Progenitor cell of endocrine pancreas (in vitro differentiated cells): Measurements from ENCODE around the gene USH1C. TPM values are rescaled to one million over a fixed set of nuclear protein-coding genes. Genes with fewer than 3 reads are reported as not detected.

ENCODE experiments used
- DNase-seq: peaks from one replicate; pipeline ENCODE4 v3.0.0; 2021; ENCODE audit warnings: low spot score; ENCODE audit not compliant: unreplicated experiment
- H3K27ac Mint-ChIP-seq: 2 replicates; pipeline ENCODE4 v1.8.0; 2021; ENCODE audit warnings: mild to moderate bottlenecking, moderate library complexity, mixed read lengths
- H3K27me3 Mint-ChIP-seq: 2 replicates; pipeline ENCODE4 v1.8.0; 2021; ENCODE audit warnings: mixed read lengths
- H3K36me3 Mint-ChIP-seq: 2 replicates; pipeline ENCODE4 v1.8.0; 2022; ENCODE audit warnings: mixed read lengths; ENCODE audit not compliant: insufficient read depth
- H3K4me1 Mint-ChIP-seq: 2 replicates; pipeline ENCODE4 v1.8.0; 2021; ENCODE audit warnings: low read depth, mixed read lengths
- H3K4me3 Mint-ChIP-seq: 2 replicates; pipeline ENCODE4 v1.8.0; 2021; ENCODE audit warnings: low read depth, mild to moderate bottlenecking, moderate library complexity, mixed read lengths
- H3K9me3 Mint-ChIP-seq: 2 replicates; pipeline ENCODE4 v1.8.0; 2021; ENCODE audit warnings: low read depth, mixed read lengths
- CTCF ChIP-seq: fragments of 200-600 bp; sonication (generic); IDR thresholded peaks from one replicate; pipeline ENCODE4 v1.5.0; 2021; ENCODE audit warnings: antibody characterized with exemption, mild to moderate bottlenecking; ENCODE audit not compliant: unreplicated experiment
- total RNA-seq: library from RNA; stranded (reverse); gene quantifications from 2 replicates; pipeline ENCODE4 v1.2.1, GENCODE V29; 2021

The USH1C gene
- total RNA-seq, 1 donor from 2014 or later: 15.8 TPM

GRCh38 chr11:17531071-17531600 lies 13.1 kb downstream of the USH1C start:
- H3K4me3 Mint-ChIP-seq: no peak overlapping the region
- no peak overlapping the region for H3K27ac Mint-ChIP-seq
- DNase-seq: no peak
- H3K27me3 Mint-ChIP-seq: peaks cover 19% of the 10 kb centered on the region
- no peaks in the 10 kb centered on the region for H3K36me3 Mint-ChIP-seq
- H3K4me1 Mint-ChIP-seq: peaks cover 5% of the 10 kb centered on the region
- TF ChIP-seq CTCF: no peak
- H3K9me3 Mint-ChIP-seq: no peaks in the 10 kb centered on the region

DNA sequence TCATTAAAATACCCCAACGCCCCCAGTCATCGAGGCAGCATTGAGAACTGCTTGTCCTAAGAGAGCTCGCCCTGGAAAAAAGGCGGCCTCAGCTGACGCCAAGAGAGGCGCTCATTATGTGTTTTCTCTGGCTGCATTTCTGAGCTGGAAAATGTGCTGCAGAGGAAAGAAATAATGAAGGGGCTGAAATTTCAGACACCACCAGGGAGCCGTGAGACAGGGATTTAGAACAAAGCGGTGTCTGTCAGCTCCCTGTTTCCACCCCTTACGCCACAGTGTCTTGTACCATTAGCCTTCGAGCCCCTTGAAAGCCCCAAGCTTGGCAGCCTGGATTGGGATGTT lies 14.4 kb downstream of the USH1C start:
- H3K27me3 Mint-ChIP-seq: peaks cover 16% of the 10 kb centered on the region
- H3K27ac Mint-ChIP-seq: no peak overlapping the region
- DNase-seq: no peak
- no peak for TF ChIP-seq CTCF
- no peaks in the 10 kb centered on the region for H3K36me3 Mint-ChIP-seq
- no peaks in the 10 kb centered on the region for H3K9me3 Mint-ChIP-seq
- H3K4me3 Mint-ChIP-seq: no peak overlapping the region
- H3K4me1 Mint-ChIP-seq: peaks cover 5% of the 10 kb centered on the region

DNA sequence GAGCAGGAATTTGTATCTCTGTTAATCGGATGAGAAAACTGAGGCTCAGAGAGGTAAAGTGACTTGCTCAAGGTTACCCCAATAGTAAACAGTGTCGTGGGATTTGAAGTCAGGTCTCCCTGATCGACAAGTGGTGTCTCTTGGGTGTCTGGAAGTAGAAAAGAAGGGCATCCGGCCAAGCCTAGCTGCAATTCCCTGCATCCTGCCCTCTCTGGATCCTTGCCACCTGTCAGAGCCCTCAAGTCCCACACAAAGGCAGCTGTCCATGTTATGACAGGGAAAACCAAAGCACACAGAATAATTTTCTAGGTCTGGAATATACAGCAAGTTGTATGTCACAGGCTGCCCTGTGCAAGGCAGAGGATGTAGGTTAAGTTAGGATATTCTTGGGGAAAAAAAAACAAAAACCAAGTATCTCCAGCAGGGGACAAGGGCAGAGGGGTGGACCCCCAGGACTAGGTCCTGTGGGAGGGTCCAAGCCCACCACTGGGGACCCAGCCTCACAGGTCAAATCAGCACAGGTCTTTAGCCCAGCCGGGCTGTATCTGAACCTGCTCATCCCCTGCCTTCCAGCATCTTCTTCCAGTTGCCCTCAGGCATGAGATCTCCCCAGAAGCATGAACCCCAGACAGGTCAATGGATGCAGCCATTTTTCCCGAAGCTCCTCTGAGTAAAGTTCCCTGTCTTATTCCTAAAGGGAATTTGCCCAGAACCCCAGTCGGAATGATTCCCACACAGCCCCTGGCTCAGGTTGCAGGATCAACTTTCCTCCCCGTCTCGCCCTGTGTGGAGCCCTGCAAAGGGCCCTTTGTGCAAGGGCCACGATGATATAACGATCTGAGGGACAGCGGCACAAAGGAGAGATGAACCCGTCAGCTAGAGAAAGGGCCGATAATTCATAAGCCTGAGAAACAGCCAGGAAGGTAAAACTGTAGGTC lies 15.0 kb downstream of the USH1C start:
- TF ChIP-seq CTCF: no peak
- Mint-ChIP-seq H3K9me3 (no peaks in the 10 kb centered on the region), H3K36me3 (no peaks in the 10 kb centered on the region), H3K4me3 (no peak overlapping the region), H3K27ac (no peak overlapping the region), H3K27me3 (peaks cover 16% of the 10 kb centered on the region), H3K4me1 (peaks cover 5% of the 10 kb centered on the region)
- no peak for DNase-seq

DNA sequence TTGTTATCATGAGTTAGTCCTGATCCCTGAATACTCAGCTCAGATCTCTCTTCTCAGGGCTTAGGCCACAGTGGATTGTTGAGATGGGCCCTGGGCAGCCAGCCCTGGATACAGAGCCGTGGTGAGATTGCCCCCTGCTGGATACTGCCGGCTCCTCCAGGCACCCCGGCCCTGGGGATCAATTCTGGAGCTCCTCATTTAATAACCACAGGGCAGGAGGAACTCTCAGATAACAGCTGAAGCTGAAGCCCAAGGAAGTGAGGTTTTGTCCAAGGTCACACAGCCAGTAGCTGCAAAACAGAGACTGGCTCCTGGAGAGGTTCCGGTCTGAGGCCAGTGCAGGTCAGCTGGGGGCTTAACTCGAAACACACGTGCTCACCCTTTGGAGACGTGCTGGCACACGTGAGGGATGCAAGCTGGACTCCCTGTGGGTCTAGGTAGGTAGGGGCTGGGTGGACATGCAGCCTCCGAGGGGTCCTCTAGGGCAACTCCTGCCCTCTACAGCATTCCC lies 16.0 kb downstream of the USH1C start:
- Mint-ChIP-seq H3K27me3 (peaks cover 16% of the 10 kb centered on the region), H3K27ac (no peak overlapping the region), H3K4me3 (no peak overlapping the region), H3K36me3 (no peaks in the 10 kb centered on the region), H3K9me3 (no peaks in the 10 kb centered on the region), H3K4me1 (peaks cover 5% of the 10 kb centered on the region)
- TF ChIP-seq CTCF: peak; percentile 88
- DNase-seq: peak; percentile 64

GRCh38 chr11:17527628-17527995 lies 16.6 kb downstream of the USH1C start:
- TF ChIP-seq CTCF: no peak
- DNase-seq: no peak
- H3K27ac Mint-ChIP-seq: no peak overlapping the region
- H3K36me3 Mint-ChIP-seq: no peaks in the 10 kb centered on the region
- no peak overlapping the region for H3K4me3 Mint-ChIP-seq
- H3K27me3 Mint-ChIP-seq: peaks cover 14% of the 10 kb centered on the region
- H3K9me3 Mint-ChIP-seq: no peaks in the 10 kb centered on the region
- peaks cover 5% of the 10 kb centered on the region for H3K4me1 Mint-ChIP-seq
